ENCODE results near the gene PTPRCAP.
"Not testable (repeated sequence)": the region's sequence is repeated elsewhere in the genome, so short reads cannot be mapped to it uniquely, and the experiment has no call there.

Gene PTPRCAP

DNA sequence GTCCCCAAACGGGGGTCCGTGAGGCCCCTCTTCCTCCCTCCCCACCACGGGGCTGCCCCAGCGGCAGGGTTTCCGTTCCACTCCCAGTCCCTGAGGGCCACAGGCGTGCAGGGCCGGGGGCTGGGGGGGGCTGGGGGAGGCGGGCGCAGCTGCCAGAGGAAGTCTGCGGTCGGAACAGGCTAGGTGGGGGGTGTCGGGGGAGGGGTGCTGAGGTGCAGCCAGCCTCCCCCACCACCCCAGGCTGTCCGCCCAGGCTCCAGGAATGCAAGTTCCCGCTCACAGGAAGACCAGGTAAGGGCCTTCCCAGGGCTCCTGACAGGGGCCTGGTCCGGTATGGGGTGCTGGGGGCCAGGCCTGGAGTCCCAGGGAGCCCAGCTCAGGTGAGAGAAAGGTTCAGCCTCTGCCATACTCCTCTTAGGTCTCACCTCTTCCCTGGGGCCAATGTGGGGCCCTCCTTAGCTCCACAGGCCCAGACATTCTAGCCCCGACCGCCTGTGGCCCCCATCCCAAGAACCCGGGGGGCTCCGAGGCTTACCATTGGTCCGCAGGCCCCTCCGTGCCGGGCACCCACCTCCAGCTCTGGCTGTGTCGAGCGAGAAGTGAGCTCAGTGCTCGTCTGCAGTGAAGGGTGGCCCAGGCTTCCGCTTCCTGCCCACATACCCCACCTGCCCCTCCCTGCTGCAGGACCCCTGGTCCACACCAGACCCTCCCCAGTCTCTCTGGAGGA, at the start of gene PTPRCAP:
PTPRCAP (minus strand) TSS at position 601 of the 727 bp plus-strand sequence; CDS start at position 538, 63 bp downstream.
- DNase-seq (ENCODE audit: low read depth in 4 of 4, low spot score in 1 of 4): peak in 2 of 4 experiments; percentile 51 to 78

DNA sequence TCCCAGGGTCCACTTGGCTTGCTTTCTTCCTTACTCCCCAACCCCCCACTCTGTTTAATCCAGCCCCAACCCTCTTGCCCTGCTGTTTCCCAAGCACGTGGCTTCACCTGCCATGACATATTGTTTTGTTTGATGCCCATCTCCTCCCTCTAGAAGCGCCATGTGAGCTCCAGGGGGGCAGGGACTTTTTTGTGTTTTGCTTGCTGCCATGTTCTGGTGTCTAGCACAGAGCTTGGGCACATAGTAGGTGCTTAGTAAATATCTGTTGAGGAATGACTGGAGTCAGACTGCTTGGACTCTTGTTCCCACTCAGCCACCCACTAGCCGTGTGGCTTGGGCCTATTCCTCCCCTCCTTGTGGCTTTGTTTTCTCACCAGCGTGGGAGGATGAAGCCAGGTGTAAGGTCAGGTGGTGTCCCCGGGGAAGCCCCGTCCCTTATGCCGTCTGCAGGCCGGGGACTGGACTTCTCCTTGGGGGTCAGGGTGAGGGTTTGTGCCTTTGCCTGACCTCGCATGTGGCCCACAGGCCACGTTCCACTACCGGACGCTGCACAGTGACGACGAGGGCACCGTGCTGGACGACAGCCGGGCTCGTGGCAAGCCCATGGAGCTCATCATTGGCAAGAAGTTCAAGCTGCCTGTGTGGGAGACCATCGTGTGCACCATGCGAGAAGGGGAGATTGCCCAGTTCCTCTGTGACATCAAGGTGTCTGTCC, 49.2 kb upstream of the PTPRCAP start:
- DNase-seq (ENCODE audit: low read depth in 4 of 4, low spot score in 1 of 4): peak in 1 of 4 experiments; percentile 49

DNA sequence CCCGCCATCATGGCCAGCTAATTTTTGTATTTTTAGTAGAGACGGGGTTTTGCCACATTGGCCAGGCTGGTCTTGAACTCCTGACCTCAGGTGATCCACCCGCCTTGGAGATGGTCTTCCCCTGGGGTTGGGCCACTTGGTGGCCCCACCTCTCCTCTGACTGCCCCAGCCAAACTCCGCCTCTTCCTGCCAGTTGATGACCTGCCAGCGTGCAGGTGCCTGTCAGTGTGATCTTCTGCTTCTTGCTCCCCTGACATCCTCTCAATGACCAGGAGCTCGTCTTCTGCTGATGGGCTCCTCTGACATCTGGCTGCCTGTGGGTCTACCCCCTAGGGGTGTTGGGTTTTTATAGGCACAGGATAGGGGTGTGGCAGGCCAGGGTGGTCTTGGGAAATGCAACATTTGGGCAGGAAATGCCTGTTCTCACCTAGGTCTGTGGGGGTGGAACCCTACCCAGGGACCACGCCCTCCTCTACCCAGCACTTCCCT, 48.4 kb upstream of the PTPRCAP start:
- DNase-seq (ENCODE audit: low read depth in 4 of 4, low spot score in 1 of 4): peak in 1 of 4 experiments; percentile 56

DNA sequence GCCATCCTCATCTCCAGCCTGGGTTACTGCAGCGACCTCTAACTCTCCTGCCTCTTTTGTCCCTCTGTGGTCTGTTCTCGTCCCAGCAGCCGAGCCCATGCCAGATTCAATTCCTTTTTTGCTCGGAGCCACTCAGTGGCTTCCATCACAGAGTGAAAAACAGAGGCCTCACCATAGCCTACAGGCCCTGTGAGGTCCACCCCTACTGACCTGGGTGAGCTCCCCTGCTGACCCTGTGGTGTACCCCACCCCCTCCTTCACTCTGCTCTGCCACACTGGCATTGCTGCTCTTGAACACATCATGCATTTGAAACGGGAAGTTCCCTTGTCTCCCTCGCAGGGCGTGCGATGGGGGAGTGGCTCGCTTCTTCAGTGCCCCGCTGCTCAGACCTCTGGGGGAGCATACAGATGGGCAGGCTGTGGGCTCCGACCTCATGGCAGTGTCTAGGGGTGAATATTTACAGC, 47.4 kb upstream of the PTPRCAP start:
- peak in 2 of 4 experiments; percentile 60 to 71 for DNase-seq (ENCODE audit: low read depth in 4 of 4, low spot score in 1 of 4)

GRCh38 chr11:67483831-67484665, 46.6 kb upstream of the PTPRCAP start:
- peak in 2 of 4 experiments; percentile 20 to 29 for DNase-seq (ENCODE audit: low read depth in 4 of 4, low spot score in 1 of 4)

- DNase-seq (ENCODE audit: low read depth in 4 of 4, low spot score in 1 of 4): peak; percentile 86 to 97 (median 94)
Measured at GRCh38 chr11:67482827-67483798, 45.6 kb upstream of the PTPRCAP start, which contains the start of gene AIP. TSS of gene AIP (plus strand) at chr11:67483026. CDS start at chr11:67483159, 133 bp downstream.

- DNase-seq (ENCODE audit: low read depth in 4 of 4, low spot score in 1 of 4): no peak
Measured at GRCh38 chr11:67482275-67482826, 44.9 kb upstream of the PTPRCAP start.

- not testable (repeated sequence) for DNase-seq (ENCODE audit: low read depth in 4 of 4, low spot score in 1 of 4)
Measured at GRCh38 chr11:67477344-67478050, 40.0 kb upstream of the PTPRCAP start.

DNA sequence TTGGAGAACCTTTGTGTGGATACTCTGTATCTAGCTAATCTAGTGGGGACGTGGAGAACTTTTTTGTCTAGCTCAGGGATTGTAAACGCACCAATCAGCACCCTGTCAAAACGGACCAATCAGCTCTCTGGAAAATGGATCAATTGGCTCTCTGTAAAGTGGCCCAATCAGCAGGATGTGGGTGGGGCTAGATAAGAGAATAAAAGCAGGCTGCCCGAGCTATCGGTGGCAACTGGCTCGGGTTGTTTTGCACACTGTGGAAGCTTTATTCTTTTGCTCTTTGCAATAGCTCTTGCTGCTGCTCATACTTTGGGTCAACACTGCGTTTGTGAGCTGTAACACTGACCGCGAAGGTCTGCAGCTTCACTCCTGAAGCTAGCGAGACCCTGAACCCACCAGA, 39.2 kb upstream of the PTPRCAP start:
- not testable (repeated sequence) for DNase-seq (ENCODE audit: low read depth in 4 of 4, low spot score in 1 of 4)

DNA sequence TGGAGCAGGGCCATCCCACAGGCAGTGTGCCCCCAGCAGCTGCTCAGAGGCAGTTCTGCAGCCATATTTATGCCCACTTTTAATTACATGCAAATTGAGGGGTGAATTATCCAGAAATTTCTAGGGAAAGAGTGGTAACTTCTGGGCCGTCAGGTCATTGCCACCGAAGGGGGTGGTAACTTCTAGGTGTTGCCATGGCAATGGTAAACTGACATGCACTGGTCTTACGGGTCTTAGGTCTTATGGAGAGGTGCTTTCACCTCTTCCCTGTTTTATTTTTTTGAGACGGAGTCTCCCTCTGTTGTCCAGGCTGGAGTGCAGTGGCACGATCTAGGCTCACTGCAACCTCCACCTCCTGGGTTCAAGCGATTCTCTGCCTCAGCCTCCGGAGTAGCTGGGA, 35.4 kb upstream of the PTPRCAP start:
- no peak for DNase-seq (ENCODE audit: low read depth in 4 of 4, low spot score in 1 of 4)

- DNase-seq (ENCODE audit: low read depth in 4 of 4, low spot score in 1 of 4): no peak
Measured at GRCh38 chr11:67470337-67471002, 33.0 kb upstream of the PTPRCAP start.

DNA sequence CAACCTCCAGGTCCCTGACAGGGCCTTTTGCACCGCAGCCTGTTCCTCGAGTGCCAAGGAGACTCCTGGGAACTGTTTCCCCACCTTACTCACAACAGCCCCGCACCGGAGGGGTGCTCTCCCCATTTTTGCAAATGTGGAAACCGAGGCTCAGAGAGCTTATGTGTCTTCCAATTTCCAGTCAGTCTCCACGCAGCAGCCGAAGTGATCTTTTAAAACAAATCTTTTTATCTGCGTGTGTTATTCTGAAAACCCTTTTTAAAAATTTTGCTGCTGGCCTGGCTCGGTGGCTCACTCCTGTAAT, 32.0 kb upstream of the PTPRCAP start:
- DNase-seq (ENCODE audit: low read depth in 4 of 4, low spot score in 1 of 4): no peak

- peak; percentile 86 to 95 (median 89) for DNase-seq (ENCODE audit: low read depth in 4 of 4, low spot score in 1 of 4)
Measured at GRCh38 chr11:67468759-67469507, 31.5 kb upstream of the PTPRCAP start, which contains the start of gene TMEM134. TSS of gene TMEM134 (minus strand) at chr11:67469251. CDS start at chr11:67469192, 59 bp downstream.

- DNase-seq (ENCODE audit: low read depth in 4 of 4, low spot score in 1 of 4): no peak
Measured at GRCh38 chr11:67468456-67468758, 30.9 kb upstream of the PTPRCAP start.

DNA sequence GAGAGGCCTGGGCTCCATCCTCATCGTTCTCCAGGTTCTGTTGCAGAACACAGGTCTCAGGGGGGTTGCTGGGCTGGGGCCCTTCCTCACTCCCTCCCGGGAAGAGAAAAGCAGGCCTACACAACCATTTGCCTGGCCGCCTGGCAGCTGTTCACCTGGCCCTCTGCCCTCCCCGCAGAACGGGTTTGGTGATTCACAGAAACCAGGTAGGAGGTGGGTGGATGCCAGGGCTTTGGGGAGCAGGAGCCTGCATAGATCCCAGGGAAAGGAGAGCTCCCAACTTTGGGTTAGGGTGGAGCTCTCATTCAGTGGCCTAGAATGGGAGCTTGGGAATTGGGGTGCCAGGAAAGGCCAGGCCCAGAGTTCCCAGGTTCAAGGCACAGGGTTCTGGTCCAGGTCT, 30.6 kb upstream of the PTPRCAP start:
- DNase-seq (ENCODE audit: low read depth in 4 of 4, low spot score in 1 of 4): no peak

DNA sequence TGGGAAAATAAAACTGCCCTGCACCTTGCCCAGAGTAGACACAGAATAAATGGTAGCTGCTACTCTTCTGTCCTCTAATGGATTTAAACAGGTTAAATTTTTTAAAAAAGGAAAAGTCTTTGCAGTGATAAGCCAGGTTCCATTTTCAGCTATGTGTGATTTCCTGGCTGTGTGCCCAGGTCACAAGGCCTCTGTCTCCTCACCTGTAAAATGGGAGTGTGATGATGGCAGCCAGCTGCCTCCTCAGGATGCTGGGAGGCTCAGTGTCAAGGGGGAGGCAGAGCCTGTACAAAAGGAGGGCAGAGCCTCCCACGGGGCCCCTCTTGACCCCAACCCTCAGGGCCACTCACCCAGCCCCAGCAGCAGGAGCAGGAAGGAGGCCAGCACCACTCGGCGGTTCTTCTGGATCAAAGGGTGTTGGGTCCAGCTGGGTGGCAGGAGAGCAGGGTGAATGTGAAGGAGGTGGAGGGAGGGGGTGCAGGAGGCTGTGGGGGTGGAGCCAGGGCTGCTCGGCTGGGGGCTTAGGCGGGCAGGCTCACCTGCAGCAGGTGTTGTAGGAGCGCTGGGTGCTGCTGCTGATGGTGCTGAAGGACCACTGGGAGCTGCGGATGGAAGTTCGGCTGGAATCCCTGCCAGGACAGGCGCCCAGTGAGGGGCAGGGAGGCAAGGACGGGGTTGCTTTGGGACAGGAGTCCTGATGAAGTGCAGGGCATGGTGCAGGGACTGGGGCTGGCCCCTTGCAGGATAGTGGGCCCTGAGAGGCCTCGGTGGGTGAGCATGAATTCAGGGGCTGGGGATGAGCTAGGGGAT, 29.7 kb upstream of the PTPRCAP start:
- no peak for DNase-seq (ENCODE audit: low read depth in 4 of 4, low spot score in 1 of 4)

DNA sequence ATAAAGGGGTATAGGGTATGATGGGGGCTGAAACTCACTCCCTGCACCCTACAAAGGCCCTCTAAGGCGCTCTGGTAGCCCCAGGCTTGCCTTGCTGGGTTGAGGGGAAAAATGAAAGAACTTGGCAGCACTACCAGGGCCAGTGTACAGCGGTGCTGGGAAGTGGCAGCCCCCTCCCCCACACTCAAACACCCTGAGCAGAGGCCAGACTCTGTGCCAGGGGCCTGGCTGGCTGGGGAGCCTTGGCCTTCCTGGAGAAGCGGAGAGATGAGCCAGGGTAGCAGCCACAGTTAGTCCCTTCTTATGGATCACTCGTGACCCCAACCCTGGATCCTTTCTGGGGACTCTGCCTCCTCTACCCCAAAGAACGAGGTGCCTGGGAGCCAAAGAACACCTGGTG, 28.9 kb upstream of the PTPRCAP start:
- DNase-seq (ENCODE audit: low read depth in 4 of 4, low spot score in 1 of 4): no peak
